ENCODE measurements around the gene TGFBR2.
A peak's percentile ranks its signal among the peaks of the same experiment; 100 is the strongest.

TGFBR2 gene

DNA sequence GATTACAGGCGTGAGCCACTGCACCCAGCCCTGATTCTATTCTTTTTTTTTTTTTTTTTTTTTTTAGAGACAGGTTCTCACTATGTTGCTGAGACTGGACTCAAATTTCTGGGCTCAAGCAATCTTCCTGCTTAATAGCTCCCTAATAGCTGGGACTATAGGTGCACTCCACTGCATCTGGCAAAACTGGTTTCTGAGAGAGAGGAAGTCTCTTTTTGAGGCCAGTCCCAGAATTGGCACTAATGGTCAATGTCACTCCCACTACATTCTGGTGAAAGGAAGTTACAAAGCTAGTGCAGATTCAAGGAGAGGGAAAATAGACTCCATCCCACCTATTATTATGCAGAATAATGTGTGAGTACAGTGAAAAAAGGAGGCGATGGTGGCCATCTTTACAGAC, 5.8 kb upstream of the TGFBR2 start:
- no peak for DNase-seq (ENCODE audit: low read depth in 4 of 4, low spot score in 1 of 4)

DNA sequence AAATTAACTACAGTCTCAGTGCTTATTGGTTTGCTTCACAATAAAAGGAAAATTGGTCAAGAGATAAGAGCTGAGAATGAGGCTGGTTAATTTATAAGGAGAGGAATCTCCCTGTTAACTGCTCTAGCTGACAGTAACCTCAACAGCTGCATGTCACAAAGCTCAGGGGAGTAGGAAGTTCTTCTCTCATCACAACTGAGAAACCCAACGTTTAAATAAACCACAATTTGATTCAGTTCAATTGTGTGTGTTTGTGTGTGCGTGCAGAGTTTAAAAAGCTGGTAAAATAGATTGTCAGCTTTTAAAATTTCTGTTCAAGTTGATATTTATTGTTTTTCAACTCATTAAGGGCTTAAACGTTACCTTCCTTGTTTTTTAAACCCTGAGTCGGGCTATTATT, 3.5 kb upstream of the TGFBR2 start:
- DNase-seq (ENCODE audit: low read depth in 4 of 4, low spot score in 1 of 4): no peak

GRCh38 chr3:30604093-30604492, 2.3 kb upstream of the TGFBR2 start:
- no peak for DNase-seq (ENCODE audit: low read depth in 4 of 4, low spot score in 1 of 4)

GRCh38 chr3:30604558-30604957, 1.8 kb upstream of the TGFBR2 start:
- no peak for DNase-seq (ENCODE audit: low read depth in 4 of 4, low spot score in 1 of 4)

GRCh38 chr3:30605005-30605404, 1.4 kb upstream of the TGFBR2 start:
- DNase-seq (ENCODE audit: low read depth in 4 of 4, low spot score in 1 of 4): no peak

- no peak for DNase-seq (ENCODE audit: low read depth in 4 of 4, low spot score in 1 of 4)
Observed at GRCh38 chr3:30605706-30606300, 598 bp upstream of the TGFBR2 start.

GRCh38 chr3:30607032-30607833, 832 bp downstream of the TGFBR2 start:
- peak in 3 of 4 experiments; percentile 39 to 53 (median 49) for DNase-seq (ENCODE audit: low read depth in 4 of 4, low spot score in 1 of 4)

DNA sequence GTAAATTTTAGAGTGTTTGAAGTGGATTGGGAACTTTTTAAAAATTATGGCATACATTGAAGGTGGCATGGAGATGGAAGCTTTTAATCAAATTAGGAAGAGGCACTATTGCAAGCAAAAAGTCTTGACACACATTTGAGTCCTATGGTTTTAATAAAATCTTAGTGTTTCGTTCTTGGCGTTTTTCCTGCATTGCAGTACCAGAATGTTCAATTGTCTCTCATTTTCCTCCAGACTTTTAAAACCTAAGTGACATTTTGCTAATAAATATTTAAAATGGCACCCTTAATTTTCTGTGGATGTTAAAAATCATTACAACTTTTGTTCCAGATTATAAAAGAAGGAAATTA, 2.2 kb downstream of the TGFBR2 start:
- no peak for DNase-seq (ENCODE audit: low read depth in 4 of 4, low spot score in 1 of 4)

- no peak for DNase-seq (ENCODE audit: low read depth in 4 of 4, low spot score in 1 of 4)
Observed at GRCh38 chr3:30609930-30610701, 3.7 kb downstream of the TGFBR2 start.

GRCh38 chr3:30610702-30611368, 4.4 kb downstream of the TGFBR2 start:
- no peak for DNase-seq (ENCODE audit: low read depth in 4 of 4, low spot score in 1 of 4)

DNA sequence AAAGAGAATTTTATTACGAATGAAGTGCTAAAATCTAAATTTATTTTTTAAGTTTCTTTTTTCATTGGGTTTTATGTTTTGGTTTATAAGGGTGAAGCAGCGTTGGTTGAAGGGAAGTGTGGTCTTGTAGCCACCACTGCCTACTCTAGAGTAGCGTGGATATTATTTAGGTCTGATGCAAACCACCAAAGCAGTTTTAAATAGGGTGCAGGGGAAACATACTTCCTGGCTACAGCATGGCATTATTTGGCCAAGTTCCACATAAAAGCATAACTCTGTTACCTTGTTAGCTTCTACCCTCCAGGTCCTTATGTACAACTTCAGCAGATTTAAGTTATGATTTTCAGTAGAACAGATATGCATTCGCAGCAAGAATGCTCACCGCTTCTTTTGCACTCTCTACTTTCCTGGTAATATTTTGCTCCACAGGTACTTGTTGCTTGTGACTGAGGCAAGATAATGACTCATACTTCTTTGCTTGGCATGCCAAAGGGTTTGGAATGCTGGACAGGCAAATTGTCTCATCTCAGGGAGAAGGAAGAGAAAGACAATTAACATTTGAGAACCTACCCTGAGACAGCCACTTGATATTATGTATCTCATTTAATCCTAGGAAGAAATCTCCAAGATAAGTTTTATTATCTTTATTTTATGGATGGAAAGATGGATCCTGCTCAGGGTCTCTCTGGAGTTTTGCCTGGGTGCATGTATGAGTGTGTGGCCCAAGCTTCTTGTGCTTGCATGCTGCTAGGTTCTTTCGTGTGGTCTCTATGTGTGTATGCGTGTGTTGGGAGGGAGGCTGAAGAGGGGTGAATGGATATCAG, 5.4 kb downstream of the TGFBR2 start:
- DNase-seq (ENCODE audit: low read depth in 4 of 4, low spot score in 1 of 4): no peak

DNA sequence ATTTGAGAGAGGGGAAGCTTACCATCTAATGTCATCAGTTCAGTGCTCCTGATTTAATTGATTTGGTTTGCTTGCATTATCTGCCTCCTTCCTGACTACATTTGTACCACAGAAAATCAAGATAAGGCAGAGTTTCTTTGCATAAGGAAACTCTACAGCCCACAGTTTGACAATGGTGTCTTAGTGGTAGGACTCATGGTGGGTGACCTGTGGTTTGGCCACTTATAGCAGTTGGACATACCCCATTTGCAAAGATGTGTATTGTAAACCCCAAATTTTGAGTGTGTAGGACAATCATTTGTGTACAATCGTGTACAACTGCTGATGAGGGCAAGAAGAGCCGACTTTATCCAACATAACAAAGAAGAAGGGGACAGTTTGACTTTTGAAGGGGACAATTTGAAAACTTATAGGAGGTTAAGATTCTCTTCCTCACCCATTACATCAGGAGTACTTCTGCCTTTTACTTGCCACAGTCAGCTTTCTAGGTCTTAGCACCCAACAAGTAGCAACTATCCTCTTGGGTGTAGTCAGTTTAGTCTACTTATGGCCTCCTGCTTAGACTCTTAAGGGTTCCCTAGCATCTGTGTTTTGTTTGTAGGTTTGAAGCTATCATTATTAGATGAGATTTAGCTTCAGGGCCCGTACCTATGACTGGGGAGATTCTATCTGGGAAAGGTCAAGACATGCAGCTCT, 6.2 kb downstream of the TGFBR2 start:
- no peak for DNase-seq (ENCODE audit: low read depth in 4 of 4, low spot score in 1 of 4)

DNA sequence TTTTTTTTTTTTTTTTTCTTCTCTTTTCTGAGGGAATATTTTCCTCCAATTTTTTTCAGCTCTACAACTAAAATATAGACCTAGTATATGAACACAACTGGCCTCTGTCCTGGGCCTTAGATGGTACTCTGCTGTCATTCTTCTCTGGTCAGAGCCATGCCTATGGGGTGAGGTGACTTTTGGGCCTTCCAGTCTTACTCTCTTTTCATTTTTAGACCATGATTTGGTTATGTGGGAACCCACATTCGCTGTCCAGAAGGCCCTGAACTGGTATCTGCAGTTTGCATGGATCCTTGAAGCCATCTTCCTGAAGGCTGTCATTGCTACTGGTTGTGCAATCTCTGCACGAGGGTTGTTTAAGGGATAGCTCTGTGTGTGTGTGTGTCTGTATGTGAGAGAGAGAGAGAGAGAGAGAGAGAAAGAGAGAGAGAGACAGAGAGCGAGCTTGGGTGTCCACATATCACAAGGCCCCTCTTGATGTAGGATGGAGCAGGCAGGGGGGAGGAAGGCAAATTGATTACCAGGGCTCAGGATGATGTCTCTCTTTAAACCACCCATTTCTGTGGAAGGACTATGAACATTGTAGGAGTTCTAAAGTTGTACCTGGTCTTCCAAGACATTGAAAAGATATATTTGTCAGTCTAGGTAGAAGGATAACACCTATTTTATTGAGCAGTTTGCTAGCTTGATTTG, 6.9 kb downstream of the TGFBR2 start:
- no peak for DNase-seq (ENCODE audit: low read depth in 4 of 4, low spot score in 1 of 4)

DNA sequence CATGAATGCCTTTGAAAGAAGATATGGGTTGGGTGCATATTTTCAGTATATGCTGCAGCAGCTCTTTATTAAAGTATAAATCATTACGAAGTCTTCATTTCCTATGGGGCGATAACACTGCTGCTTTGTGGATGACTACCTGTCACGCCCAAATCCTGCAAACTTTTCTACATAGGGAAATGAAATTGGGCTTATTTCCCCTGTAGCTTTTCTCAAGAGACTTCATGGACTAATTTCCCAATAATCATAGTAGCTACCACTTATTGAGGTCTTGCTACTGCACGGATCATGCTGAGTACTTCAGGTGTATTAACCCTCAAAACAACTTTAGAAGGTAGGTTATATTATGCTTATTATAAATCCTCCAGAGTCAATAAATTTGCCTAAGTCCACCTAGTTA, 8.0 kb downstream of the TGFBR2 start:
- no peak for DNase-seq (ENCODE audit: low read depth in 4 of 4, low spot score in 1 of 4)

DNA sequence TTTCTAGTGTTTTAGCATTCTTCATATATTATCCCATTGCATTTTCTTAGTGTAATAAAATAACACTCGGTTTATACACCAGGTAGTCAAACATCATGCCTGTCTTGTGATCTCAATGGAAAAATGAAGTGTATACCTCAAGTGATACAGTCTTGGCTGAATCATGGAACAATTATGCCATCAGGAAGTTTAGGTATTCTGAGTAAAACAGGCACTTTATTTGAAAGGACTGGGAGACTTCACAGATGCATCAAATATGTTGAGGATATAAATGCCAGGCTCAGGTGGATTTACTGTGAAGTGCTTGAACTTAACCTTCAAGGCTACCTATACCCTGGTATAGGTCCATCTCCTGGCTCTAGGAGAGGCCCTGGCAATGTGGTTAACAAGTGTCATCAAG, 8.5 kb downstream of the TGFBR2 start:
- DNase-seq (ENCODE audit: low read depth in 4 of 4, low spot score in 1 of 4): no peak

DNA sequence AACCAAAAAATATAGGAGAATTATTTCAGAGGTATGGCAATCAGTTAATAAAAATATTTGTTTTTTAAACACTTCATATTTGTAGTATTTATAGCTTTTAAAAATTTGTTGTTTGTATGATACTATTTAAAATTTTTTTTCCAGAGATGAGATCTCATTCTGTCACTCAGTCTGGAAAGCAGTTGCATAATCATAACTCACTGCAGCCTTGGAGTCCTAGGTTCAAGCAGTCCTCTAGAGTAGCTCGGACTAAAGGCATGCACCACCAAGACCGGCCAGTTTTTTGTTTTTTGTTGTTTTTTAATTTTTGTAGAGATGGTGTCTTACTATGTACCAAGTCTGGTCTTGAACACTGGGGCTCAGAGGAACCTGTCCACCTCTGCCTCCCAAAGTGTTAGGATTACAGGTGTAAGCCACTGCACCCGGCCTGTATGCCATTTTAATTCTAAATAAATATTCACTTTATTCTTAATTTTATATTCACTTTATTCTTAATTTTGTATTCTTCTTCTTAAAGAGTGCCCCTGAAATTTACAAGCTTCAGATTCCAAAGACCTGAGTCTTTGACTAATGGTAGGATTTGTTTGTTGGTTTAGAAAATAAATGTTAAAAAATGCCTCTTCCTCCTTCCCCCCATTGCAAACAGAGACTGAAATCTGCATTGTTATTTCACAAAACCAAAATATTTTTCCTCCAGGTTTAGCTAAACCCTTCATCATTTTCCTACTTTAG, 9.4 kb downstream of the TGFBR2 start:
- no peak for DNase-seq (ENCODE audit: low read depth in 4 of 4, low spot score in 1 of 4)

DNA sequence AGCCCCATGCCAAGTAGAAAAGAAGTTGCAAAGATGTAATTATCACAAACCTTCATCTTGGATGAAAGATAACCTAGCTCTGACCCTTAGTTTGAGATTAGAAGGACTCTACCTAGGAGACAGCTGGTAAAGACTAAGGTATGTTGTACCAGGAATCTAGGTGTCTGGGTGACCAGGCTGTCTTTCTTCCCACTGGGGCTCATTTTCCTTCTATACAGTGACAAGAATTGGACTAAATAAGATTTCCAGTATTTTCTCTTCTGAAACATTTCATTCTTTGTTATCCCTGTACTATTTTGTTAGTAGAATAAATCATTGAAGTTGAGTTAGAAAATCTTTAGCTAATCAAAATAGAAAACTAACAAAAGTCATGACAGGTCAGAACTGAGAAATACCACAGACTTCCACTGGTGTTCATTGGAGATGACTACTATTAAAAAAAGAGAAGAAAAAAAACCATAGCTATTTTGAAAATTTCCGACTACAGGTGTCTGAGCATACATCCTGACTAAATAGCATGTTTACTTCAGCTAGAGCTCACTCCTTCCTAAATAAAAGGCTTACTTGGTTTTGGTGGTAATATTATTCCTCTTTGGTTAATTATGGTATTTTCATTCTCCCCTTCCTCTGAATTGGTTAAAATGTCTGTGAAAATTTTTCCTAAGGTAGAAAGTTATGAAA, 10.1 kb downstream of the TGFBR2 start:
- DNase-seq (ENCODE audit: low read depth in 4 of 4, low spot score in 1 of 4): no peak

DNA sequence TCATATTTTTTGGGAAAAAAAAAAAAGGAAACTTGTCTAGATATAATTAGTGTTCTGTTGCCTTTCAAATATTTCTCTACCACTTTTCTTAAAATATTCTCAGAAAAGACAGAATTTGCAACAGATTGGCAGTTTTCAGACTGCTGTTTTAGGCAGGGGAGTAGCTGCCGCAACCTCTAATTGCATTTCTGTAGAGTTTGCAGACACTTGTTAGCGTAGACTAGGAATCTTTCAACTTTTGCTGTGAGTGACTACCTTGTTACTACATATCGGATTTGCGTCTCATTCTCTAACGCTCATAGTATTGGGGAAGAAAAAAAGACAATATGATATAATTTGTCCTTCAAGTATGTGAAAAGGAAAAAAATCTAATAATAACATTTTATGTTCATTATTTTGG, 10.7 kb downstream of the TGFBR2 start:
- no peak for DNase-seq (ENCODE audit: low read depth in 4 of 4, low spot score in 1 of 4)
